GM21717 (cell line): ENCODE results near the gene CEP164.

Source experiments
- ATAC-seq: cut with Tn5 transposase; IDR thresholded peaks from one replicate; pipeline ENCODE4 v1.9.1; 2021; ENCODE audit warnings: mild to moderate bottlenecking, moderate library complexity; ENCODE audit not compliant: unreplicated experiment

CEP164 gene

DNA sequence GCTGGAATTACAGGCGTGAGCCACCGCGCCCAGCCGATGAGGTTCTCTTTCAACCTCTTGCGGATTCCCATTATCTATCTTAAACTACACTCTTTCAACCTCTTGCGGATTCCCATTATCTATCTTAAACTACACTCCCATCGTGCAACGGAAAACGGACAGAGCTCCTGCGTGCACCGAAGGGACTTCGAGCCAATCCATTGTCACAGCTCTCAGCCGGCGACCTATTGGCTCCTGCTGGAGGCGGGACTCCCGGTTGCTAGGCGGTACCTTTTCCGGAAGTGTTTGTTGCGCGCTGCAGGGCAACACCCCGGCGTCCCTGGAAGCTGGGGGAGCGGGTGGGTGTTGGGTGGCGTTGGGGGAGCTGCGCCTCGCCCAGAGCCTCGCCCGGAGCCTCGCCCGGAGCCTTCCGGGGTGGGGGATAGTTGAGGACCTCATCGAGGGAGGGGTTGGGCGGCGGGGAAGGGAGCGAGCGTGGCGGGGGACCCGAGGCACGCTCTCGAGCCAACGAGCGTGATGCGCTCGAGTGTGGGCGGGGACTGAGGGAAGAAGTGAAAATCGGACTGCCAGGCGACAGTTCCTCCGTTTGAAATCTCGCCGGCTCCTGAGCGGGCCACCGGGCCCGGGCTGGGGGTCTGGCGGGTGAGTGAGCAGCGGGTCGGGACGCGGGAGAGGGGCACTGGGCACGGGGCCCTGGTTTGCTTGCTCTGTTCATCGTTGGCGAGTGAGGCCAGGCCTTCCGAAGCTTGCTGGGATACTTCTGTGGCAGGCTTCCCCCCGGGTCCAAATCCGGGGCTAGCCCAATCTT lies at the start of gene CEP164:
CEP164 (plus strand) TSS at position 288 of the 808 bp plus-strand sequence. CDS start 10,733 bp downstream, outside the sequence.
- peak; percentile 92 for ATAC-seq

- no peak for ATAC-seq
These were observed 49.3 kb upstream of the CEP164 start for GRCh38 chr11:117278347-117278746.

DNA sequence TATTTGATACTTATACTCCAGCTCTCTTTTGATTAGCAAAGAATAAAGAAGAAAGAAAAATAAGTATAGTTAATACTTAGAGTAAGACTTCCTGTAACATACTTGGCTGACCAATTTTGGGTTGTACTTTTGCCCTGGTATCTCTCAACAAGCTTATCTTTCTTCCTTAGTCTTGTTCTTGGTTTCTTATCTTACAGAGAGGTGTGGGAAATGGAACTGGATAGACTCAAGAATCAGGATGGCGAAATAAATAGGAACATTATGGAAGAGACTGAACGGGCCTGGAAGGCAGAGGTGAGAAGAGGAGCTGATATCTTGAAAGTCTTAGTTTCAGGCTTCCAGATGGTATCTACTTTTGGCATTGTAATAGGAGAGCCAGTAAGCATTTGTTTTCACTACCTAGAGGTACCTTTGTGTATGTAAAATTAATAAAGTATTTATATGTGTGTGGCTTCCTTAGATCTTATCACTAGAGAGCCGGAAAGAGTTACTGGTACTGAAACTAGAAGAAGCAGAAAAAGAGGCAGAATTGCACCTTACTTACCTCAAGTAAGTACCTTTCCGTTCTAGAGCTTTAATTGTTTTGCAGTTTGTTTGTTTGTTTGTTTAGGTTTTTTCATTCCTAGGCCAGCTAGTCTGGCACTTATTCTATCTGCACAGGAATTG lies 47.8 kb upstream of the CEP164 start:
- ATAC-seq: no peak

GRCh38 chr11:117281159-117281558 lies 46.5 kb upstream of the CEP164 start:
- ATAC-seq: no peak

DNA sequence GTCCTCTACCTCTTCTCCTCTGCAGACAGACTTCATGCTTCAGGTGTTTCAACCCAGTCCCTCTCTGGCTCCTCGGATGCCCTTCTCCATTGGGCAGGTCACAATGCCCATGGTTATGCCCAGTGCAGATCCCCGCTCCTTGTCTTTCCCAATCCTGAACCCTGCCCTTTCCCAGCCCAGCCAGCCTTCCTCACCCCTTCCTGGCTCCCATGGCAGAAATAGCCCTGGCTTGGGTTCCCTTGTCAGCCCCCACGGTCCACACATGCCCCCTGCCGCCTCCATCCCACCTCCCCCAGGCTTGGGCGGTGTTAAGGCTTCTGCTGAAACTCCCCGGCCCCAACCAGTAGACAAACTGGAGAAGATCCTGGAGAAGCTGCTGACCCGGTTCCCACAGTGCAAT lies 45.8 kb upstream of the CEP164 start:
- no peak for ATAC-seq

DNA sequence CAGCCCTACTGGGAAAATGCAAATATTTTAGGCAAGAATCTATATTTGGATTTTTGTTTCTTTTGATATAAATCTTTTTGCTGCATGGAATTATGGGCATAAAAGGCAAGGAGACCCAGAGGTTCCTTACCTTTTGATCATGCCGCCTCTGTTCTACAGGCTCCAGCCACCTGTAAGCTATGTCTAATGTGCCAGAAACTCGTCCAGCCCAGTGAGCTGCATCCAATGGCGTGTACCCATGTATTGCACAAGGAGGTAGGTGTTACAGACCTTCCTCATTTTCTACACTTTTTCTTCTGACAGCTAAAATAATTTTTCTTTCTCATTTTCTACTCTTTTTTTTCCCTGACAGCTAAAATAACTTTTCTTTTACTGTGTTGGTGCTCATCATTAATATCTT lies 44.7 kb upstream of the CEP164 start:
- ATAC-seq: no peak

DNA sequence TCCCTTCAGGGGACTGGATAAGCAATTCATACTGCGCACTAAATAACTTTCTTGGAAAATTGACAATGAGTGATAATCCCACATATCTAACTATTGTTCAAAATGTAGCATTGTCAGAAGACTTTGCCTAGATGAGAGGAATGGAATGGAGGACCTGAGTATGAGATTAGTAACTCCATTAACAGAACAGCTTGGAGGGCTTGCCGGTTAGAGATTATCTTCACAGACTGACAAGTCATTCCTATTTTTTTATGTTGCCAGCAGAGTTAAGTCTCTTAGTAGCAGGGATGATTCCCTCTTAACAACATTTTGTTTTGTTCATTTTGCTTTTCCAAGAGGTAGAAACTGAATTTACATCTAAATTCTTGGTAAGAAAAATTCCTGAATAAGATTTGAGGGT lies 43.6 kb upstream of the CEP164 start:
- no peak for ATAC-seq

DNA sequence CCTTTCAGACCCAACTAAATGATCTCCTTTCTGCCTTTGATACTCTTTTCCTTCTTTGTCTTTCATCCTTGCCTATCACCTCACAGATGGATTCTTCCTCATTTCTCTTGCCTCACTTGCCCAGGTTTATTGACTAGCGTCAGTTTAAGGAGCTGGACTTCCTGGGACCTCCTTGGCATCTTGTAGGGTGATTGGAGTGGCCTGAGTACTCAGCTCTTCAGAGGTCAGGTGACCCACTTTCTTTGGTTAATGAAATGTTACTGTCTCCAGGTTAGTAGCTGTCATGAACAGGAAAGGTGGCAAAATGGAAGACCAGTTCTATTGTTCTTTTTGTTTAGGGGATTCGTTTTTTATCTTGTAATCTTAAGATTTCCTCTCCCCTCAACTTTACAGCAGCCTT lies 41.1 kb upstream of the CEP164 start:
- ATAC-seq: no peak

DNA sequence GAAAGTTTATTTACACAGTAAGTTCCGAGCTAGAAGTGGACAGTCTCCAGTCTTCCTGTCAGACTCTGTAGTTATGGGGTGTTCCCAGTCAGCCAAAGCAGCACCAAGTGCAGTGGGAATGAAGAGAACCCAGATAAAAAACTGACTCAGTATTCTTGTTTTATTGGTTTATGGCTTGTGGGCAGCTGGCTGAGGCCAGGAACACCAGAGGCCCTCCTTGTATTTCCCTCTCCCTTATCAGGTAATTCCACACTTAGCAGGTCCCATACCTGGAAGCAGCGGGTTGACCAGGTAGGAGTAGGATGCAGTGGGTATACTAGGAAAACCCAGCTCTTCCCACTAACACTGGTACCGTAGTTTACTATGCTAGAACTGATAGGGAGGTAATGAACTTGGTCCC lies 40.0 kb upstream of the CEP164 start:
- no peak for ATAC-seq

GRCh38 chr11:117289795-117290194 lies 37.9 kb upstream of the CEP164 start:
- no peak for ATAC-seq

DNA sequence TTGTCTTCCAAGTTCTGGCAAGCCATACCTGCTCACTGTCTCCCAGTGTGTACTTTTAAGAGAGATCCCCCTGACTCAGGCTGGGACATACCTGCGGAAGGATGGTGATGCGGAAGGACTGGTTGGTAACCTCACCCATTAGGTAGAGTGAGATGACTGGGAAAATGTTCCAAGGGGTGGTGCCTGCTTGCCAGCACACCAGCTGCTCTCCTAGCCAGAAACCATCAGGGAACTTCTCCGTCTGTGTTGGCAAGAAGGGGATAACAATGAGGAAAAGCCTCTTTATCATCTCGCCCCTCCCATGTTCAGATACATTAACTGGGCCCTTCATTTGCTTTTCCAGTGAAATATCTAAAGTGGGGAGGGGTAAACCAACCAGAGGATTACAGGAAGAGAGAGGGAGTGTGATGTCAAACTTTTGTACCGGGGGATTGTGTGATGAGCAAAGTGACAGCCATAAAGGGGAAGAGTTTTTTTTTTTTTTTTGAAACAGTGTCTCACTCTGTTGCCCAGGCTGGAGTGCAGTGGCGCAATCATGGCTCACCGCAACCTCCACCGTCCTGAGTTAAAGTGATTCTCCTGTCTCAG lies 36.8 kb upstream of the CEP164 start, which contains the start of gene BACE1-AS:
BACE1-AS (plus strand) TSS at position 538 of the 588 bp plus-strand sequence.
- ATAC-seq: no peak

GRCh38 chr11:117292616-117293015 lies 35.0 kb upstream of the CEP164 start:
- no peak for ATAC-seq

DNA sequence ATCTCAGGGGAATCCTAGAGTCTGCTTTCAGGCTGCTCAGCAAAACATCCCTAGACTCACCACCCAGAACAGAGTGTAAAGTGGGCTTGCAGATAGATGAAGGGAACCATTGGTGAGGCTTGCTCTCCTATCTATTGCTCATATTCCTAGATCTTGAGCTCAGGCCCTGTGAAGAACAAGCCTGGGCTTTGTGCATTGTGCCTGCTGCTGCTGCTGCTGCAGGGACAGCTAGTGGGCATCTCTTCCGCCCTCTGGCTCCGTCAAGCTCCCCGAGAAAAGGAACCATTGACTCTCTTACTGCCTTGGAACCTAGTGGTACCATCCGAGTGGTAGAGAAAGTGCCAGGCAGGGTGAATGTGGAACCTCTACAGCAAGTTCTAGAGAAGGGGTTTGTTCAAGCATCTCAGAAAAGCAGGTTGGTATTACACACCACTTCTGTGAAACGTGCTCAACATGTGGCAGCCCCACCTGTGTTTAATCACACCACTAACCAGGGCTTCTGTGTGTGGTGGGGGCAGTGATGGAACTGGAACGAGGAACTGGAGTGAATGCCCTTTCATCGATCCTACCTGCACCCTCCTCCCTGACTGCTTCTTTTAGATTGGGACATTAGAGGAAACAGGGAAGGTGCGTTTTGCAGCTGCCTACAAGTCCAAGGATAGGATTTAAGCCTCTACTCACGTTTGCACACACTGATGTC lies 32.1 kb upstream of the CEP164 start:
- no peak for ATAC-seq

- no peak for ATAC-seq
These were observed 30.8 kb upstream of the CEP164 start for GRCh38 chr11:117296881-117297280.

DNA sequence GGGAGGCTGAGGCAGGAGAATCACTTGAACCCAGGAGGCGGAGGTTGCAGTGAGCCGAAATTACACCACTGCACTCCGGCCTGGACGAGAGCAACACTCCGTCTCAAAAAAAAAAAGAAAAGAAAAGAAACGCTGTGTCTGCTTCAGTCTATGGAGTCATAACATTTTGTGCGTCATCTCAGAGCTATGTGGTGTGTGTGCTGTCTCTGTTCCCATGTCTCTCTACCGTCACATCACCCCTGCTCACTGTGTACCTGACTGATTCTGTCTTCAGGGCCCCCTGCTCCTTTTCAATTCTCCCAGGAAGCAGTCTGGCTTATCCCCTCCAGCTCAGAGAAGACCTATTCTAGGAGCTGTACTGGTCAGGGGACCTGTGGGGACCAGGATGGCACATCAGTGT lies 29.5 kb upstream of the CEP164 start:
- ATAC-seq: no peak

DNA sequence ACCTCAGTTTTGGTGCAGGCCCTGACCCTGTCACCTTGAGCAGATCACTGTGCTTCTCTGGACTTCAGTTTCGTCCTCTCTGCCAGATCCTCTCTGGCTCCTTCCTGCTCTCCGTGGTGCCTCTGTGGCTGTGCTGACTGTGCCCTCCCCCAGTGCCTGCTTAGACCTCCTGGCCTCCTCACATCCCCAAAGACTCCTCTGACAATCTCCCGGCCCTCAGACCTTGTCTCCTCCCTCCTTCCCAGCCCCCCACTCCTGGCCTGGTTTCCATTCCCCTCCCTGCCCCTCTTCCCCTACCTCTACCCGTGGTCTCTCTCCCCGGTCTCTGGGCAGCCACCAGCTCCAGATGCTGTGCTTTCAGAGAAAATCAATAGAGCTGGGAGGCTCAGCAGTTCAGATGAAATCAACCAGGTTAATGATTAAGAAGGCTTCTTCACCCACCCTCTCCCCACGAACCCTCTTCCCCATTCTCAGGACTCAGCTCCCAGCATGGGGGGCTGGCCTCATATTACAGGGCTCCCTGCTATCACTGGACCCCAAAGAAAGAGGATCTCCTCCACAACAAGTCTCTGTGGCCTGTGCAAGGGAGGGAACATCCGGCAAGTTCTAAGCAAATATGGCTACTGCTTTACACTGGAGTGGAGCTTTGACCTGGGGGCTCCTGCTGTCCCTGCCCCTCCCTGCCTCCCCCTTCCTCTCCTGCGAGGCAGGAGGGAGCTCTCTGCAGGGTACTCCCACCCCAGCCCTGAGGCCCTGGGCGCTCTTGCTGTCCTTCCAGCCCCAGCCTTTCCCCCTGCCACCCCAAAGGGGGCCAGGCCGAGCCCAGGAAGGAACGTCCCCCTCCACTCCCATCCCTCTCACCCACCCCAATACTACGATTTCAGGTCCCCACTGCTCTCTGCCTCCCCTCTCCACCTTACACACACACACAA lies 28.0 kb upstream of the CEP164 start:
- no peak for ATAC-seq

DNA sequence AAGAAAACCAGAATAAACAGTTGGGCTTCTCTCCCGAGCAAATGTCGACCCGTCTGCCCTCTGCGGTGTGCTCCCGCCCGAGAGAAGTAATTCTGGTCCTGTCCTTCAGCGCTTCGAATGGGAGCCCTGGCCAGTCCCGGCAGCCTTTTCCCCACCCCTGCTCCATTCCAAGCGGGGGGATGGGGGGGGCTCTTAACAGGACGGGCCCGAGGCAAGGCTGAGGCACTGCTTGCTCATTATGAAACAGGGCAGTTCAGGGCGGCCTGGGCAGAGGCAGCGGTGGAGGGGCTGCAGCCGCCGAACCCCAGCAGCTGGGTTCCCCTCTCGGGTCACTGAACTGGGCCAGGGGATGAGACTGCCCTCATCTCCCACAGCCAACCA lies 27.4 kb upstream of the CEP164 start:
- no peak for ATAC-seq

GRCh38 chr11:117300773-117301172 lies 26.9 kb upstream of the CEP164 start:
- no peak for ATAC-seq

GRCh38 chr11:117302228-117302627 lies 25.4 kb upstream of the CEP164 start:
- ATAC-seq: no peak

- no peak for ATAC-seq
These were observed 24.6 kb upstream of the CEP164 start for GRCh38 chr11:117303101-117303500.
